Neural cell (in vitro differentiated cells): ENCODE data around the gene PLCB4. TPM values are rescaled to one million over a fixed set of nuclear protein-coding genes. Genes with fewer than 3 reads are reported as not detected.

ENCODE experiments used
- H2AFZ ChIP-seq: fragments of 200-600, 300-800 bp; sonication (generic), shearing (Covaris generic); 2 replicates; pipeline ENCODE4 v1.6.0; 2014; ENCODE audit warnings: low read depth, mild to moderate bottlenecking, antibody characterized with exemption, low read length, moderate library complexity
- H3F3A ChIP-seq: fragments of 200-600 bp; shearing (Covaris generic); 2 replicates; pipeline ENCODE4 v1.6.1; 2016; ENCODE audit warnings: mild to moderate bottlenecking, moderate library complexity, mixed read lengths, antibody characterized with exemption, low read length; ENCODE audit not compliant: insufficient read depth, poor library complexity, severe bottlenecking
- H3K27ac ChIP-seq: fragments of 200-600, 300-800 bp; sonication (generic), shearing (Covaris generic); 2 replicates; pipeline ENCODE4 v1.5.1; 2014; ENCODE audit warnings: mild to moderate bottlenecking, low read length, moderate library complexity
- H3K27me3 ChIP-seq: fragments of 300-800, 200-600 bp; sonication (generic), shearing (Covaris generic); 2 replicates; pipeline ENCODE4 v1.6.0; 2014; ENCODE audit warnings: mild to moderate bottlenecking, low read depth, low read length, moderate library complexity; ENCODE audit not compliant: insufficient read depth
- H3K36me3 ChIP-seq: fragments of 300-800, 200-600 bp; sonication (generic), shearing (Covaris generic); 2 replicates; pipeline ENCODE4 v1.5.1; 2014; ENCODE audit warnings: mild to moderate bottlenecking, antibody characterized with exemption, low read length, moderate library complexity; ENCODE audit not compliant: insufficient read depth
- H3K4me2 ChIP-seq: fragments of 300-800, 200-600 bp; sonication (generic), shearing (Covaris generic); 2 replicates; pipeline ENCODE4 v1.6.0; 2014; ENCODE audit warnings: mild to moderate bottlenecking, low read length
- H3K4me3 ChIP-seq: fragments of 300-800, 200-600 bp; sonication (generic), shearing (Covaris generic); 2 replicates; pipeline ENCODE4 v1.5.1; 2014; ENCODE audit warnings: mild to moderate bottlenecking, low read length, moderate library complexity
- H3K79me2 ChIP-seq: fragments of 200-600 bp; shearing (Covaris generic); replicated peaks from 2 replicates; pipeline ENCODE4 v1.6.0; 2014; ENCODE audit warnings: mild to moderate bottlenecking, low read length, moderate library complexity; ENCODE audit not compliant: insufficient read depth
- H3K9ac ChIP-seq: fragments of 300-800, 200-600 bp; sonication (generic), shearing (Covaris generic); 2 replicates; pipeline ENCODE4 v1.6.1; 2016; ENCODE audit warnings: mild to moderate bottlenecking, low read length, mixed read lengths
- H3K9me2 ChIP-seq: fragments of 200-600 bp; shearing (Covaris generic); 2 replicates; pipeline ENCODE4 v1.6.1; 2016; ENCODE audit warnings: mild to moderate bottlenecking, low read length, mixed read lengths; ENCODE audit not compliant: insufficient read depth
- H3K9me3 ChIP-seq: fragments of 200-600, 300-800 bp; sonication (generic), shearing (Covaris generic); 2 replicates; pipeline ENCODE4 v1.6.1; 2016; ENCODE audit warnings: mild to moderate bottlenecking, mixed run types, low read length, moderate library complexity, mixed read lengths
- H4K20me1 ChIP-seq: fragments of 200-600 bp; shearing (Covaris generic); 2 replicates; pipeline ENCODE4 v1.6.1; 2016; ENCODE audit warnings: mild to moderate bottlenecking, mixed run types; ENCODE audit not compliant: insufficient read depth
- CTCF ChIP-seq: fragments of 450-650 bp; IDR thresholded peaks from 2 replicates; pipeline ENCODE4 v1.5.1; 2014; ENCODE audit warnings: antibody characterized with exemption, mild to moderate bottlenecking, moderate library complexity; ENCODE audit not compliant: poor library complexity, severe bottlenecking
- EP300 ChIP-seq: fragments of 450-650 bp; conservative IDR thresholded peaks from 2 replicates; pipeline ENCODE4 v1.6.1; 2014; ENCODE audit warnings: antibody characterized with exemption, mild to moderate bottlenecking, moderate library complexity; ENCODE audit not compliant: poor library complexity, severe bottlenecking
- EZH2 ChIP-seq: fragments of 200-600, 300-800 bp; shearing (Covaris generic), sonication (generic); IDR thresholded peaks from 2 replicates; pipeline ENCODE4 v1.6.1; 2014; ENCODE audit warnings: antibody characterized with exemption, low read length, borderline replicate concordance, mild to moderate bottlenecking; ENCODE audit not compliant: insufficient read depth, poor library complexity, severe bottlenecking
- MXI1 ChIP-seq: fragments of 450-650 bp; conservative IDR thresholded peaks from 2 replicates; pipeline ENCODE4 v1.6.1; 2014; ENCODE audit warnings: antibody characterized with exemption, mild to moderate bottlenecking; ENCODE audit not compliant: poor library complexity, severe bottlenecking
- POLR2AphosphoS5 ChIP-seq: IDR thresholded peaks from 2 replicates; pipeline ENCODE4 v1.6.1; 2012
- RAD21 ChIP-seq: fragments of 450-650 bp; conservative IDR thresholded peaks from 2 replicates; pipeline ENCODE4 v1.6.1; 2014; ENCODE audit warnings: antibody characterized with exemption, mild to moderate bottlenecking, moderate library complexity
- REST ChIP-seq: IDR thresholded peaks from 2 replicates; pipeline ENCODE4 v1.6.1; 2012; ENCODE audit warnings: borderline replicate concordance
- SMC3 ChIP-seq: fragments of 450-650 bp; conservative IDR thresholded peaks from 2 replicates; pipeline ENCODE4 v1.6.1; 2014; ENCODE audit warnings: antibody characterized with exemption, mild to moderate bottlenecking, moderate library complexity; ENCODE audit not compliant: poor library complexity
- TAF1 ChIP-seq: IDR thresholded peaks from 2 replicates; pipeline ENCODE4 v1.6.1; 2012; ENCODE audit warnings: low read depth
- polyA plus RNA-seq: library from polyadenylated mRNA; depleted of rRNA; stranded (reverse); fragments of >200 nt; gene quantifications from 2 replicates; pipeline ENCODE4 v1.2.3, GENCODE V29; 2014

The PLCB4 gene
- polyA plus RNA-seq, 1 donor from 2014 or later: 13.1 TPM

- Histone ChIP-seq H3K9ac (no peak overlapping the region), H2AFZ (no peak overlapping the region), H3K27ac (no peak overlapping the region), H3K9me2 (no peaks in the 10 kb centered on the region), H3K79me2 (no peaks in the 10 kb centered on the region), H4K20me1 (no peaks in the 10 kb centered on the region), H3K4me3 (no peak overlapping the region), H3K9me3 (no peaks in the 10 kb centered on the region), H3K4me2 (no peak overlapping the region), H3K36me3 (peaks cover under 1% of the 10 kb centered on the region), H3K27me3 (no peaks in the 10 kb centered on the region), H3F3A (no peaks in the 10 kb centered on the region)
- TF ChIP-seq MXI1: no peak
- TF ChIP-seq SMC3: no peak
- no peak for TF ChIP-seq TAF1
- TF ChIP-seq RAD21: no peak
These were observed 358.8 kb downstream of the PLCB4 start for GRCh38 chr20:9427430-9428291.

GRCh38 chr20:9428292-9428607 lies 359.4 kb downstream of the PLCB4 start:
- H3K27me3 ChIP-seq: no peaks in the 10 kb centered on the region
- H3K27ac ChIP-seq: no peak overlapping the region
- H3K9me3 ChIP-seq: no peaks in the 10 kb centered on the region
- peaks cover 4% of the 10 kb centered on the region for H3K36me3 ChIP-seq
- TF ChIP-seq TAF1 (no peak), EP300 (no peak), RAD21 (no peak), REST (no peak)
- no peaks in the 10 kb centered on the region for H3F3A ChIP-seq
- H3K79me2 ChIP-seq: no peaks in the 10 kb centered on the region
- no peak overlapping the region for H3K4me2 ChIP-seq
- no peak overlapping the region for H3K9ac ChIP-seq
- H2AFZ ChIP-seq: no peak overlapping the region
- no peaks in the 10 kb centered on the region for H4K20me1 ChIP-seq
- no peak overlapping the region for H3K4me3 ChIP-seq
- no peaks in the 10 kb centered on the region for H3K9me2 ChIP-seq

- no peak overlapping the region for H3K27ac ChIP-seq
- H4K20me1 ChIP-seq: no peaks in the 10 kb centered on the region
- H3K36me3 ChIP-seq: peaks cover 4% of the 10 kb centered on the region
- no peak overlapping the region for H3K9ac ChIP-seq
- TF ChIP-seq POLR2AphosphoS5 (no peak), RAD21 (no peak), SMC3 (no peak), REST (no peak), MXI1 (no peak), TAF1 (no peak), CTCF (no peak), EZH2 (no peak), EP300 (no peak)
- no peak overlapping the region for H3K4me2 ChIP-seq
- H3K79me2 ChIP-seq: no peaks in the 10 kb centered on the region
- H3K4me3 ChIP-seq: no peak overlapping the region
- no peaks in the 10 kb centered on the region for H3K9me2 ChIP-seq
- no peak overlapping the region for H2AFZ ChIP-seq
- peaks cover 9% of the 10 kb centered on the region for H3K9me3 ChIP-seq
- no peaks in the 10 kb centered on the region for H3K27me3 ChIP-seq
- no peaks in the 10 kb centered on the region for H3F3A ChIP-seq
These were observed 370.9 kb downstream of the PLCB4 start for GRCh38 chr20:9439806-9440205.
